Astrocyte (in vitro differentiated cells and primary cell): ENCODE measurements around the gene RGL2. TPM values are rescaled to one million over a fixed set of nuclear protein-coding genes. Genes with fewer than 3 reads are reported as not detected.
A peak's percentile ranks its signal among the peaks of the same experiment; 100 is the strongest.

Experiments
- DNase-seq: peaks from one replicate; pipeline ENCODE4 v3.0.0-alpha.2; 2010; ENCODE audit warnings: low read depth
- FAIRE-seq: peaks from 2 replicates; lab custom pipeline; 2011; peaks lifted over from hg19 to GRCh38; lab: Jason Lieb, UNC
- H2AFZ ChIP-seq: 2 replicates; pipeline ENCODE4 v1.6.0; 2012; ENCODE audit warnings: low read depth, low read length, inconsistent platforms
- H3K27ac ChIP-seq: 2 replicates; pipeline ENCODE4 v1.5.1; 2011; ENCODE audit warnings: low read depth, low read length, inconsistent platforms
- H3K27me3 ChIP-seq: 2 replicates; pipeline ENCODE4 v1.6.0; 2011; ENCODE audit warnings: low read length, inconsistent platforms; ENCODE audit not compliant: insufficient read depth
- H3K36me3 ChIP-seq: 2 replicates; pipeline ENCODE4 v1.5.1; 2011; ENCODE audit warnings: low read length, inconsistent platforms; ENCODE audit not compliant: insufficient read depth
- H3K4me1 ChIP-seq: 2 replicates; pipeline ENCODE4 v1.5.1; 2011; ENCODE audit warnings: low read length, inconsistent platforms; ENCODE audit not compliant: insufficient read depth
- H3K4me2 ChIP-seq: 2 replicates; pipeline ENCODE4 v1.6.0; 2012; ENCODE audit warnings: low read length, inconsistent platforms
- H3K4me3 ChIP-seq: 2 replicates; pipeline ENCODE4 v1.5.1; 2011; ENCODE audit warnings: low read depth, mild to moderate bottlenecking, low read length, inconsistent platforms; ENCODE audit not compliant: insufficient read depth
- H3K79me2 ChIP-seq: 2 replicates; pipeline ENCODE4 v1.6.0; 2012; ENCODE audit warnings: mild to moderate bottlenecking, low read length, inconsistent platforms; ENCODE audit not compliant: insufficient read depth
- H3K9ac ChIP-seq: 2 replicates; pipeline ENCODE4 v1.6.0; 2012; ENCODE audit warnings: mild to moderate bottlenecking, low read length, inconsistent platforms
- H3K9me3 ChIP-seq: 2 replicates; pipeline ENCODE4 v1.5.1; 2012; ENCODE audit warnings: low read depth, mild to moderate bottlenecking, low read length, inconsistent platforms; ENCODE audit not compliant: insufficient read depth
- H4K20me1 ChIP-seq: 2 replicates; pipeline ENCODE4 v1.6.0; 2012; ENCODE audit warnings: low read length, inconsistent platforms; ENCODE audit not compliant: insufficient read depth
- H3K27ac Mint-ChIP-seq: one replicate; pipeline ENCODE4 v1.8.0; 2021; ENCODE audit warnings: mild to moderate bottlenecking, mixed read lengths; ENCODE audit not compliant: unreplicated experiment
- H3K27me3 Mint-ChIP-seq: one replicate; pipeline ENCODE4 v1.8.0; 2021; ENCODE audit warnings: low read depth, mixed read lengths; ENCODE audit not compliant: unreplicated experiment
- H3K36me3 Mint-ChIP-seq: one replicate; pipeline ENCODE4 v1.8.0; 2021; ENCODE audit warnings: low read depth, mixed read lengths; ENCODE audit not compliant: unreplicated experiment
- H3K4me1 Mint-ChIP-seq: one replicate; pipeline ENCODE4 v1.8.0; 2021; ENCODE audit warnings: low read depth, mixed read lengths; ENCODE audit not compliant: unreplicated experiment
- H3K4me3 Mint-ChIP-seq: one replicate; pipeline ENCODE4 v1.8.0; 2021; ENCODE audit warnings: mild to moderate bottlenecking, moderate library complexity, mixed read lengths; ENCODE audit not compliant: unreplicated experiment
- H3K9me3 Mint-ChIP-seq: one replicate; pipeline ENCODE4 v1.8.0; 2021; ENCODE audit warnings: mild to moderate bottlenecking, mixed read lengths; ENCODE audit not compliant: unreplicated experiment
- CTCF ChIP-seq: IDR thresholded peaks from 2 replicates; pipeline ENCODE4 v1.5.1; 2011; ENCODE audit warnings: low read depth, mild to moderate bottlenecking, inconsistent platforms, low read length, moderate library complexity; ENCODE audit not compliant: insufficient read depth
- EZH2 ChIP-seq: IDR thresholded peaks from 2 replicates; pipeline ENCODE4 v1.6.1; 2012; ENCODE audit warnings: mild to moderate bottlenecking, low read length, inconsistent platforms; ENCODE audit not compliant: insufficient read depth
- total RNA-seq: library from RNA; stranded (reverse); gene quantifications from 2 replicates; pipeline ENCODE4 v1.2.1, GENCODE V29; 2021

RGL2 gene
- total RNA-seq, 1 donor from 2014 or later = 36.5 TPM

GRCh38 chr6:33280539-33280938 lies 18.2 kb downstream of the RGL2 start:
- no peak overlapping the region for H3K9ac ChIP-seq
- no peak overlapping the region for H3K4me2 ChIP-seq
- H3K79me2 ChIP-seq = peaks cover 16% of the 10 kb centered on the region
- Mint-ChIP-seq H3K9me3 (no peaks in the 10 kb centered on the region), H3K27me3 (no peaks in the 10 kb centered on the region), H3K4me1 (peaks cover 9% of the 10 kb centered on the region), H3K4me3 (peak overlapping the region; percentile 45), H3K27ac (no peak overlapping the region), H3K36me3 (peaks cover 16% of the 10 kb centered on the region)
- no peak for DNase-seq
- no peaks in the 10 kb centered on the region for H3K27me3 ChIP-seq
- H2AFZ ChIP-seq = no peak overlapping the region
- peaks cover 26% of the 10 kb centered on the region for H3K36me3 ChIP-seq
- TF ChIP-seq CTCF (no peak), EZH2 (no peak)
- H3K4me1 ChIP-seq = peaks cover 20% of the 10 kb centered on the region
- H3K4me3 ChIP-seq = no peak overlapping the region
- FAIRE-seq = no peak
- H3K27ac ChIP-seq = no peak overlapping the region
- H3K9me3 ChIP-seq = no peaks in the 10 kb centered on the region
- peaks cover 53% of the 10 kb centered on the region for H4K20me1 ChIP-seq

GRCh38 chr6:33279971-33280511 lies 18.7 kb downstream of the RGL2 start:
- Histone ChIP-seq H3K27ac (no peak overlapping the region), H3K4me3 (no peak overlapping the region), H2AFZ (no peak overlapping the region), H3K9ac (no peak overlapping the region), H3K4me1 (peaks cover 25% of the 10 kb centered on the region), H3K9me3 (no peaks in the 10 kb centered on the region), H3K27me3 (no peaks in the 10 kb centered on the region), H3K79me2 (peaks cover 18% of the 10 kb centered on the region), H3K4me2 (no peak overlapping the region), H4K20me1 (peaks cover 58% of the 10 kb centered on the region), H3K36me3 (peaks cover 30% of the 10 kb centered on the region)
- H3K4me3 Mint-ChIP-seq = peak overlapping the region; percentile 45
- H3K36me3 Mint-ChIP-seq = peaks cover 16% of the 10 kb centered on the region
- H3K4me1 Mint-ChIP-seq = peaks cover 14% of the 10 kb centered on the region
- DNase-seq (peak; percentile 27), FAIRE-seq (no peak)
- H3K9me3 Mint-ChIP-seq = no peaks in the 10 kb centered on the region
- no peaks in the 10 kb centered on the region for H3K27me3 Mint-ChIP-seq
- peak; percentile 66 for TF ChIP-seq CTCF
- TF ChIP-seq EZH2 = no peak
- no peak overlapping the region for H3K27ac Mint-ChIP-seq

GRCh38 chr6:33279257-33279695 lies 19.5 kb downstream of the RGL2 start:
- H3K79me2 ChIP-seq = peaks cover 20% of the 10 kb centered on the region
- H3K9ac ChIP-seq = no peak overlapping the region
- no peak overlapping the region for H3K4me2 ChIP-seq
- Mint-ChIP-seq H3K9me3 (no peaks in the 10 kb centered on the region), H3K4me1 (peaks cover 21% of the 10 kb centered on the region), H3K27ac (no peak overlapping the region), H3K36me3 (peaks cover 19% of the 10 kb centered on the region), H3K4me3 (peak overlapping the region; percentile 70), H3K27me3 (no peaks in the 10 kb centered on the region)
- H3K36me3 ChIP-seq = peaks cover 32% of the 10 kb centered on the region
- H3K4me1 ChIP-seq = peaks cover 32% of the 10 kb centered on the region
- peaks cover 64% of the 10 kb centered on the region for H4K20me1 ChIP-seq
- H3K27ac ChIP-seq = no peak overlapping the region
- no peaks in the 10 kb centered on the region for H3K27me3 ChIP-seq
- FAIRE-seq (no peak), DNase-seq (no peak)
- no peak for TF ChIP-seq EZH2
- TF ChIP-seq CTCF = no peak
- no peak overlapping the region for H3K4me3 ChIP-seq
- no peaks in the 10 kb centered on the region for H3K9me3 ChIP-seq
- no peak overlapping the region for H2AFZ ChIP-seq
